CD4-positive, alpha-beta T cell treated with Interleukin-17A for 4 hours (primary cell): Measurements from ENCODE around the gene ACVR2B.

Source experiments
- DNase-seq: peaks from one replicate; pipeline ENCODE4 v3.0.0-alpha.2; 2020; ENCODE audit warnings: mixed read lengths

The ACVR2B gene

GRCh38 chr3:38458796-38459498, 5.3 kb downstream of the ACVR2B start:
- DNase-seq: no peak

DNA sequence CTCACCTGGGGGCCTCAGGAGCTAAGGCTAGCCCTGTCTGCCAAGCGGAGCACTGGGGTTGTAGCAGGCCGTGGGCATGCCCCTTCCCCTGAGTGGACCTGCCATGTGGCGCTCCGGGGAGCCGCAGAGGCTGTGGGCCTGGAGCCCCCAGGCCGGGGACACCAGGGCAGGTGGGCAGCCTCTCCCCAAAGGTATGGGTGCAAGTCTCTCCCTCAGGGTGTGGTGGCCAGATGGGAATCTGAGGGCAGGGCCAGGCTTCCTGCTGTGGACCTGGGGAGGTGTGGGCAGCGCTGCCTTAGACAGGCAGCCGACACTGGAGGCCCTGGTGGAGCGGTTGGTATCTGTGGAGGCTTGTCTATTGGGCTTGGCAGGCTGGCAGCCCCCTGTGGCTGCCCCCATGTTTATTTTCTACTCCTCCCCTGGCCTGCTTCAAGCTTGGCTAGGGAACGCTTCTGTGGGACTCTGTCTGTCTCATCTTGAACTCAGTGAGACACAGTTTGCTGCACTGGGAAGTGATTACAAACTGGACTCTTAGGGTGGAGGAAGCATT, 5.9 kb downstream of the ACVR2B start:
- no peak for DNase-seq

GRCh38 chr3:38460377-38461270, 6.9 kb downstream of the ACVR2B start:
- DNase-seq: no peak

DNA sequence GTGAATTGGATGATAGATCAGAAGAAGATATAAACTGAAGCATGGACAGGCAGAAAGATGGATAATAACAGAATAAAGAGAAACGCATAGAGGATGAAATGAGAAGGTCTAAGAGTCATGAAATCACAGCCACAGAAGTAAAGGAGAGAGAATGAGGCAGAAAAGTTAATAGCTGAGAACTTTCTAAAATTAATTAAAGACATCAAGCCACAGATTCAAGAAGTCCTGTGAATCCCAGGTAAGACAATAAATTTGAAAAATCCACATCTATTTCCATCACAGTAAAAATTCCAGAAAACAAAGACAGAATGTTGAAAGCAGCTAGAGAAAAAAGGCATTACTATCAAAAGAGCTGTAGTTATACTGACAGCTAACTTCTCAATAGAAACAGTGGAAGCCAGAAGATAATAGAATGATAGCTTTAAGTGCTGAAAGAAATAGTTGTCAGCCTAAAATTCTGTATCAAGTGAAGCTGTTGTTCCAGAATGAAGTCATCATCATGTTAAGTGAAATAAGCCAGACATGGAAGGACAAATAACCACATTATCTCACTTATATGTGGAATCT, 12.0 kb downstream of the ACVR2B start:
- no peak for DNase-seq

- no peak for DNase-seq
These were observed 15.1 kb downstream of the ACVR2B start for GRCh38 chr3:38468765-38469164.

DNA sequence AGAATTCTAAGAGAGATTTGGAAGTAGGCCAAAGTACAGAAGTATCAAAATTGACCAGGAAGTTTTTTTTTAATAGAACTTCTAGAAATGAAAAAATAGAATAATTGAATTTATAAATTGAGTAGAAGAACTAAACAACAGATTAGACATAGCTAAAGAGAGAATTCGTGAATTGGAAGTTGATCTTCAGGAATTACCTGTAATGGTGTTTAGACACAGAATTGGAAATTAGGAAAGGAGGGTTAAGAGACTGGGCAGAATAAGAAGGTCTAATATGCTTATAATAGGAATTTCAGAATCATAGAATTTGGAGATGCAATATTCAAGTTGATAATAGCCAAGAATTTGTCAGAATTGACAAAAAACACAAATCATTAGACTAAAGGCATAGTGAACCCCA, 16.2 kb downstream of the ACVR2B start:
- DNase-seq: no peak

DNA sequence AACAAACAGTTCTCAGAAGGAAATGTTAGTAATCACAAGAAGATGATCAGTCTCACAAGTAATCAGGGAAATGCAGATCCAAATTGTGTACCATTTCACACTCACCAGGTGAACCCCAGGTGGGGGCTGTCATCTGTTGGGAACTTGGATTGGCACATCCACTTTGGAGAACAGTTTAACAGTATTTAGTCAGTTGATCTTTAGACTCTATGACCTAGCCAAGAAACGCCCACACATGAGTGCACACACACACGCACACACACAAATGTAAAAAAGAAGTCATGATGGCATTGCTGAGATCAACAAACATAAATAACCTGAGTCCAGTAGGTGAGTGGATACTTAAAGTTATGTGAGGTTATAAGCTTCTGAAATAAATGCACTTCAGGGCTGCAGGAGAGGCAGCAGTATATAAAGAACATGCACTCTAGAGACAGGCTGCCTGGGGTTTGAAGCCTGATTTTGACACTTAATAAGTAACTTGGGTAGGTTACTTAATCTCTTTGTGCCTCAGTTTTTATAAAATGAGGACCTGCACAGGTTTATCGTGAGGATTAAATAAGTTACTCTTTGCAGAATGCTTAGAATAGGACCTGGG, 17.7 kb downstream of the ACVR2B start:
- no peak for DNase-seq

- DNase-seq: no peak
These were observed 18.7 kb downstream of the ACVR2B start for GRCh38 chr3:38472342-38472741.

DNA sequence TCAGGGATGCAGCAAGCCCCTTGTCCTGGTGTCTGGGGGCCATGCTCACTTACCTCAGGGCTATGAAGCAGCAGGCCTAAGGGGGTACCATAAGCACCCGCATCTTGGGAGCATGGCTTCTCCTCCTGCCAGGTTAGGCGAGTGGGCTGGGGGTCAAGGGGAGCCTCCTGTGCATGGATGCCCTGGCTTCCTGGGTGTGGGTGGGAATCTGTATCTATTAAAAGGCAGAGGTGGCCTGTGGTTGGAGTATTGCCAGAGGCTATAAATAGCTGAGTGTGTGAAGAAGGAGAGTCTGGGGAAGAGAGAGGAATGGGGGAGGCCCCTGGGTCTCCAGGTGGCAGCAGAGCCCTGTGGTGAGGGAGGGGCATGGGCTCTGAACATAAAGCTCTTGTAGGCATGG, 19.5 kb downstream of the ACVR2B start:
- DNase-seq: no peak

DNA sequence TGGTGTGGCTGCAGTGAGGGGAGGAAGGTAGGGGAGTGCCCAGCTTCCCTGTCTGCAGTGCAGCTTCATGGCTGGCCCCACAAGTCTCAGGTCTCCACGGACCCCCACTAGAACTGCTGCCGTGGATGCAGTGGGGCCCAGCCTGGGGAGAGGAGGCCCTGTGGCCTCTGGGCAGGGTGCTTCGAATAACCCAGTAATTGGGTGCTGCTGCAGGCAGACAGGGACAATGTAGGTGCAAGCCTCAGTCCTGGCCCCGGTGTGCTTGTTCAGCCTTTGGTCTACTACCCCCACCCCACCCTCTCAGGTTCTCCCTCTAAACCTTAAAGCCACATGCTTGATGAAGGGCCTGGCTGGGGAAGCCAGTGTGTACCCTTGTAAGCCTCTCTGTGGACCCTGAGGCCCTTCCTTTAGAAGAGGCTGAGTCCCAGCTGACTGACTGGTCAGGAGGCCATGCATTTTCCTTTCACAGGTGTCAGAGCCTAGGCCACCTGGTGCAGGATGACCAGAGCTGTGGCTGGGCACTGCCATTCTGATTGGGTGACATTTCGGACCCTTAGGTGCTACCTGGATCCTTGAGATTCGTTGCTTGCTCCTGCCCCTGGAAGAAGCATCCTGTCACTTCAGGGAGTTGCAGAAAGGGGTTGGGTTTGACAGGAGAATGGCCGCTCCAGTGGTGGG, 21.4 kb downstream of the ACVR2B start:
- DNase-seq: no peak

DNA sequence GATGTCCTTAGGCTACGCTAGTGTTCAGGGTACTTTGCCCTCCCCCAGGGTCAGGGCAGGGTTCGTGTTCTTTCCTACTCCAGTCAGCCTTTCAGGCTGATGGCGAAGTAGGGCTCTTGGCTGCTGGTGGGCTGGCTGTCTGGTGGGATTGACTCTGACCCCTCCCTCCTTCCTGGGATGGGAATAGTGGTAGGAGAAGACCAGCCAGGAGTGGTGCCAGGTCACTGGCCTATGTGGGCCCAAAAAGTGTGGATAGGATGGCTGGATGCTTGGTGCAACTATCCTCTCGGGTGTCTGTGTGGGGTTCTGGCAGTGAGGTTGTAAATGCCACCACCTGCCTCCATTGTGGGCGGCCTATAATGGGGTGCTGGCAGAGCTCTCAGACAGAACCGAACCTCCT, 22.0 kb downstream of the ACVR2B start:
- DNase-seq: no peak

GRCh38 chr3:38476157-38476756, 22.6 kb downstream of the ACVR2B start:
- no peak for DNase-seq

DNA sequence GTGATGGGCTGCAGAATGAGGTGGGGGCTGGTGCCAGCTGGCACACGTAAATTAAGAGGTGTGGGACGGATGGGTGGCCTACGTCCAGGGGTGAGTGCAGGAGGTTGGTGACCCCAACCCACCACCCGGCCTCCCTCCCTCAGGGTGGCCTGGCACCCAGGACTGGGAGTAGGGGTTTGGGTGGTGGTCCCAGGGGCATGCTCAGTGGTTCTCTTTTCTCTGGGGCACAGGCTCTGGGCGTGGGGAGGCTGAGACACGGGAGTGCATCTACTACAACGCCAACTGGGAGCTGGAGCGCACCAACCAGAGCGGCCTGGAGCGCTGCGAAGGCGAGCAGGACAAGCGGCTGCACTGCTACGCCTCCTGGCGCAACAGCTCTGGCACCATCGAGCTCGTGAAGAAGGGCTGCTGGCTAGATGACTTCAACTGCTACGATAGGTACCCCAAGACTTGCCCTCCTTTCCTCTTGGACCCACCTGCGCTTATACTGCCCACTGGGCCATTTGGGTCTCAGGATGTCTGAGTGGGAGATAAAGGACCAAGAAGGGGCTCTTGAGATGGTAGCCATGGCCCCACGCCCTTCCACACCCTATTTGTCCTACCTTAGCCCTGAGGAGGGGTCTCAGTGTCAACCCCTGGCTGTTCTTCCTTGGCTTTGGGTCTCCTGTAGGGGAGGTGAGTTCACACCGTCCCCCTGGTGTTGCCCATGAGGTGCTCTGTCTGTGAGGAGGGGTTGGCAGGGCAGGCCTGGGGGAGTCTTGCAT, 23.5 kb downstream of the ACVR2B start:
- DNase-seq: no peak

- DNase-seq: no peak
These were observed 24.3 kb downstream of the ACVR2B start for GRCh38 chr3:38477839-38478450.

- no peak for DNase-seq
These were observed 25.2 kb downstream of the ACVR2B start for GRCh38 chr3:38478901-38479300.

GRCh38 chr3:38479431-38480092, 25.9 kb downstream of the ACVR2B start:
- peak; percentile 62 for DNase-seq

GRCh38 chr3:38480093-38480445, 26.4 kb downstream of the ACVR2B start:
- no peak for DNase-seq

GRCh38 chr3:38480930-38481329, 27.2 kb downstream of the ACVR2B start:
- DNase-seq: no peak

- no peak for DNase-seq
These were observed 29.3 kb downstream of the ACVR2B start for GRCh38 chr3:38482951-38483350.

- DNase-seq: no peak
These were observed 33.6 kb downstream of the ACVR2B start for GRCh38 chr3:38487323-38487722.
